Astrocyte (in vitro differentiated cells and primary cell): Measurements from ENCODE around the gene STKLD1.

Experiments used
- CTCF ChIP-seq: IDR thresholded peaks from 2 replicates; pipeline ENCODE4 v1.5.1; 2011; ENCODE audit warnings: low read depth, mild to moderate bottlenecking, inconsistent platforms, low read length, moderate library complexity; ENCODE audit not compliant: insufficient read depth
- EZH2 ChIP-seq: IDR thresholded peaks from 2 replicates; pipeline ENCODE4 v1.6.1; 2012; ENCODE audit warnings: mild to moderate bottlenecking, low read length, inconsistent platforms; ENCODE audit not compliant: insufficient read depth

- TF ChIP-seq CTCF: no peak
- TF ChIP-seq EZH2: no peak
Measured at GRCh38 chr9:133387680-133388079, 11.5 kb downstream of the STKLD1 start.
